K562 (cell line): ENCODE results near the gene CFD. TPM values are rescaled to one million over a fixed set of nuclear protein-coding genes. Genes with fewer than 3 reads are reported as not detected.
A peak's percentile ranks its signal among the peaks of the same experiment; 100 is the strongest.

Source experiments
- ETV1 ChIP-seq: fragments of 450-650 bp; conservative IDR thresholded peaks from 2 replicates; pipeline ENCODE4 v1.6.1; 2016; ENCODE audit warnings: missing genetic modification characterization, control low read depth, low read depth, missing compliant biosample characterization
- GTF2F1 ChIP-seq: IDR thresholded peaks from 2 replicates; pipeline ENCODE4 v1.6.1; 2011; ENCODE audit warnings: low read depth, low read length, improper control_type of control experiment
- HDAC2 ChIP-seq: fragments of 450-650 bp; IDR thresholded peaks from 2 replicates; pipeline ENCODE4 v1.6.1; 2016; ENCODE audit warnings: mild to moderate bottlenecking
- HNRNPUL1 ChIP-seq: fragments of 200-400 bp; formaldehyde crosslinking; IDR thresholded peaks from 2 replicates; pipeline ENCODE4 v1.6.1; 2017; ENCODE audit warnings: low read length
- MTA1 ChIP-seq: fragments of 450-650 bp; IDR thresholded peaks from 2 replicates; pipeline ENCODE4 v1.6.1; 2017; ENCODE audit warnings: borderline replicate concordance
- NCOA2 ChIP-seq, 2 experiments: fragments of 450-650 bp; IDR thresholded peaks; 2 replicates each; pipeline ENCODE4 v1.6.1; 2018; ENCODE audit warnings: mild to moderate bottlenecking in 2 of 2, moderate library complexity in 1 of 2; ENCODE audit not compliant: partially characterized antibody in 2 of 2
- NFYB ChIP-seq: IDR thresholded peaks from 2 replicates; pipeline ENCODE4 v1.6.1; 2011; ENCODE audit warnings: mild to moderate bottlenecking, moderate library complexity; ENCODE audit not compliant: insufficient read length; ENCODE audit errors: extremely low read depth
- PHB ChIP-seq: fragments of 250-450 bp; sonication (Bioruptor Pico); IDR thresholded peaks from 2 replicates; pipeline ENCODE4 v1.5.0; 2021
- POLR2A ChIP-seq: fragments of 450-650 bp; conservative IDR thresholded peaks from 2 replicates; pipeline ENCODE4 v1.6.1; 2016
- RBFOX2 ChIP-seq: fragments of 200-400 bp; formaldehyde crosslinking; IDR thresholded peaks from 2 replicates; pipeline ENCODE4 v1.6.1; 2017; ENCODE audit warnings: low read depth, mild to moderate bottlenecking, low read length, moderate library complexity
- RBM14 ChIP-seq: fragments of 200-400 bp; formaldehyde crosslinking; IDR thresholded peaks from 2 replicates; pipeline ENCODE4 v1.6.1; 2018; ENCODE audit warnings: low read depth, mild to moderate bottlenecking, low read length, moderate library complexity, borderline replicate concordance; ENCODE audit not compliant: insufficient read depth
- RBM15 ChIP-seq: fragments of 200-400 bp; formaldehyde crosslinking; IDR thresholded peaks from 2 replicates; pipeline ENCODE4 v1.6.1; 2018; ENCODE audit warnings: mild to moderate bottlenecking, low read length, moderate library complexity; ENCODE audit not compliant: insufficient read depth
- RNF2 ChIP-seq: sonication (generic); IDR thresholded peaks from 2 replicates; pipeline ENCODE4 v1.6.1; 2016
- SMAD1 ChIP-seq: fragments of 150-350 bp; IDR thresholded peaks from 2 replicates; pipeline ENCODE4 v1.6.1; 2014; ENCODE audit warnings: low read length, low read depth; ENCODE audit not compliant: partially characterized antibody
- SOX6 ChIP-seq: fragments of 450-650 bp; IDR thresholded peaks from 2 replicates; pipeline ENCODE4 v1.6.1; 2014; ENCODE audit warnings: mild to moderate bottlenecking
- ZFP30 ChIP-seq: fragments of 250-450 bp; sonication (Bioruptor Pico); IDR thresholded peaks from 2 replicates; pipeline ENCODE4 v1.8.0; 2022; ENCODE audit warnings: moderate library complexity, mild to moderate bottlenecking, inconsistent platforms, borderline replicate concordance
- ZNF311 ChIP-seq: fragments of 250-450 bp; sonication (Bioruptor Pico); IDR thresholded peaks from 2 replicates; pipeline ENCODE4 v1.4.0; 2020; ENCODE audit warnings: mild to moderate bottlenecking, moderate library complexity
- ZNF584 ChIP-seq: fragments of 200-800 bp; sonication (Bioruptor generic); IDR thresholded peaks from 2 replicates; pipeline ENCODE4 v1.6.1; 2016; ENCODE audit warnings: low read depth, mild to moderate bottlenecking, missing genetic modification characterization, missing compliant biosample characterization
- polyA plus RNA-seq, 8 experiments: library from polyadenylated mRNA; depleted of rRNA in 4 of 8; stranded (reverse) in 5 of 8; unstranded in 3 of 8; fragments of >200 nt; fragmentation: Nextera tagmentation in 2 of 8; fragmentation: Illumina TruSeq in 1 of 8; extraction: Ambion mirVana in 2 of 8; extraction: Trizol in 1 of 8; gene quantifications; 2 replicates each; pipeline versions ENCODE4 v1.2.1 to v1.2.3, GENCODE V29; 2011 to 2014; ENCODE audit warnings: inconsistent platforms in 1 of 8, missing spikeins in 1 of 8
- total RNA-seq, 7 experiments: library from RNA; depleted of rRNA in 6 of 7; stranded (reverse); fragments of >200 nt in 6 of 7; fragmentation: Illumina TruSeq in 2 of 7; extraction: Trizol in 2 of 7; gene quantifications; 2 replicates each; pipeline versions ENCODE4 v1.2.1 to v1.2.3, GENCODE V29; 2011 to 2021; ENCODE audit warnings: low replicate concordance in 1 of 7
- TF ChIP-seq, protein P1 (sequence below): sonication (generic); formaldehyde crosslinking; IDR thresholded peaks from 2 replicates; pipeline ENCODE4 v1.8.1; 2023; ENCODE audit warnings: mild to moderate bottlenecking, missing genetic modification reagents
- TF ChIP-seq, protein P2 (sequence below): sonication (generic); formaldehyde crosslinking; IDR thresholded peaks from 2 replicates; pipeline ENCODE4 v1.9.0; 2022; ENCODE audit warnings: mild to moderate bottlenecking, missing genetic modification reagents
- TF ChIP-seq, protein P3 (sequence below): sonication (generic); formaldehyde crosslinking; IDR thresholded peaks from 2 replicates; pipeline ENCODE4 v1.8.0; 2022; ENCODE audit warnings: missing genetic modification reagents, mild to moderate bottlenecking, moderate library complexity, borderline replicate concordance
- TF ChIP-seq, protein P4 (sequence below): sonication (generic); formaldehyde crosslinking; IDR thresholded peaks from 2 replicates; pipeline ENCODE4 v1.8.1; 2023; ENCODE audit warnings: mild to moderate bottlenecking, missing genetic modification reagents

Gene CFD
- total and polyA plus RNA-seq, 9 of the 15 experiments (the other 6 are each of a cell fraction or from before 2014, with no cell fraction given): 0.52 to 59.4 (median 7.6) TPM

DNA sequence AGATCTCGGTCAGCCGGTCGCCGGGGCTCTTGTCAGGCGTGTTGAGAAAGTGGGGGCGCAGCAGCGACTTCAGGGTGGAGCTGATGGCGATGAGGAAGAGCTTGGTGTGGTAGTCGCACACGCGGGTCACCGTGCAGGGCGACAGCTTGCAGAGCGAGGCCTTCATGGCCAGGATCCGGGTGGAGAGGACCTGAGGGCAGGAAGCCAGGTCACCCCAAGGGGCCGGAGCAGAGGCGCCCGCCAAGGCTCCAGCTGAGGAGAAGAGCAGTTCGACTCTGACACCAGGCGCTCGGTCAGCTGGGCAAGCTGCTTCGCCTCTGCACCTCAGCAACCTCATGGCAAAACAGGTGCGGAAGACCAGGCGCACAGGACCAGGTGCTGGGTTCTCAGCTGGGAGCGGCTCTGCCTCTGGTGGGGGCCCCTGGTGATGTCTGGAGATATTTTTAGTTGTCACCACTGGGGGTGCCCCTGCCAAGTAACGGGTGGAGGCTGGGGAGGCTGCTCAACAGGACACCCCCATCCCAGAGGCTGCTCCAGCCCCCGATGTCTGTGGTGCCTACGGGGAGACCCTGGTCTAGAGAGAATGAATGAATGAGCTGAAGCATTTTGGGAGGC, 15.9 kb downstream of the CFD start (continued):
- TF ChIP-seq, protein P1, sequence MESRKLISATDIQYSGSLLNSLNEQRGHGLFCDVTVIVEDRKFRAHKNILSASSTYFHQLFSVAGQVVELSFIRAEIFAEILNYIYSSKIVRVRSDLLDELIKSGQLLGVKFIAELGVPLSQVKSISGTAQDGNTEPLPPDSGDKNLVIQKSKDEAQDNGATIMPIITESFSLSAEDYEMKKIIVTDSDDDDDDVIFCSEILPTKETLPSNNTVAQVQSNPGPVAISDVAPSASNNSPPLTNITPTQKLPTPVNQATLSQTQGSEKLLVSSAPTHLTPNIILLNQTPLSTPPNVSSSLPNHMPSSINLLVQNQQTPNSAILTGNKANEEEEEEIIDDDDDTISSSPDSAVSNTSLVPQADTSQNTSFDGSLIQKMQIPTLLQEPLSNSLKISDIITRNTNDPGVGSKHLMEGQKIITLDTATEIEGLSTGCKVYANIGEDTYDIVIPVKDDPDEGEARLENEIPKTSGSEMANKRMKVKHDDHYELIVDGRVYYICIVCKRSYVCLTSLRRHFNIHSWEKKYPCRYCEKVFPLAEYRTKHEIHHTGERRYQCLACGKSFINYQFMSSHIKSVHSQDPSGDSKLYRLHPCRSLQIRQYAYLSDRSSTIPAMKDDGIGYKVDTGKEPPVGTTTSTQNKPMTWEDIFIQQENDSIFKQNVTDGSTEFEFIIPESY (CRISPR knock-in tag): 0 out of 2 replicates have a peak, but pooled peaks have one; percentile 50
- TF ChIP-seq PHB (CRISPR knock-in tag): no peak
- TF ChIP-seq, protein P2, sequence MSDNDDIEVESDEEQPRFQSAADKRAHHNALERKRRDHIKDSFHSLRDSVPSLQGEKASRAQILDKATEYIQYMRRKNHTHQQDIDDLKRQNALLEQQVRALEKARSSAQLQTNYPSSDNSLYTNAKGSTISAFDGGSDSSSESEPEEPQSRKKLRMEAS (CRISPR knock-in tag): no peak
- TF ChIP-seq ZFP30 (CRISPR knock-in tag): no peak
- no peak for TF ChIP-seq GTF2F1
- no peak for TF ChIP-seq RBM14
- peak; percentile 43; the same call in 1 of the 2 replicates for TF ChIP-seq POLR2A
- no peak for TF ChIP-seq HNRNPUL1
- peak; percentile 9; the same call in 1 of the 2 replicates for TF ChIP-seq RBFOX2
- TF ChIP-seq SOX6: no peak
- no peak for TF ChIP-seq ZNF311 (CRISPR knock-in tag)
- no peak for TF ChIP-seq NFYB
- no peak for TF ChIP-seq HDAC2
- TF ChIP-seq RNF2: no peak
- TF ChIP-seq MTA1: no peak
- TF ChIP-seq, protein P3, sequence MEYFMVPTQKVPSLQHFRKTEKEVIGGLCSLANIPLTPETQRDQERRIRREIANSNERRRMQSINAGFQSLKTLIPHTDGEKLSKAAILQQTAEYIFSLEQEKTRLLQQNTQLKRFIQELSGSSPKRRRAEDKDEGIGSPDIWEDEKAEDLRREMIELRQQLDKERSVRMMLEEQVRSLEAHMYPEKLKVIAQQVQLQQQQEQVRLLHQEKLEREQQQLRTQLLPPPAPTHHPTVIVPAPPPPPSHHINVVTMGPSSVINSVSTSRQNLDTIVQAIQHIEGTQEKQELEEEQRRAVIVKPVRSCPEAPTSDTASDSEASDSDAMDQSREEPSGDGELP: peak; percentile 17; the same call in 1 of the 2 replicates
- TF ChIP-seq ZNF584 (CRISPR knock-in tag): no peak
- TF ChIP-seq ETV1 (tag): no peak
- TF ChIP-seq, protein P4, sequence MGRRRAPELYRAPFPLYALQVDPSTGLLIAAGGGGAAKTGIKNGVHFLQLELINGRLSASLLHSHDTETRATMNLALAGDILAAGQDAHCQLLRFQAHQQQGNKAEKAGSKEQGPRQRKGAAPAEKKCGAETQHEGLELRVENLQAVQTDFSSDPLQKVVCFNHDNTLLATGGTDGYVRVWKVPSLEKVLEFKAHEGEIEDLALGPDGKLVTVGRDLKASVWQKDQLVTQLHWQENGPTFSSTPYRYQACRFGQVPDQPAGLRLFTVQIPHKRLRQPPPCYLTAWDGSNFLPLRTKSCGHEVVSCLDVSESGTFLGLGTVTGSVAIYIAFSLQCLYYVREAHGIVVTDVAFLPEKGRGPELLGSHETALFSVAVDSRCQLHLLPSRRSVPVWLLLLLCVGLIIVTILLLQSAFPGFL (CRISPR knock-in tag): no peak
- TF ChIP-seq RBM15: no peak
- no peak for TF ChIP-seq SMAD1
- TF ChIP-seq NCOA2 (IDR thresholded peaks at IDR 0.05; ENCODE audit: partially characterized antibody in 2 of 2): no peak
